H1 (cell line): ENCODE measurements around the gene TMEM238. TPM values are rescaled to one million over a fixed set of nuclear protein-coding genes. Genes with fewer than 3 reads are reported as not detected.

ENCODE experiments used
- CTCF ChIA-PET: fragments of 300-600 bp; sonication (Branson Sonifier 250); formaldehyde crosslinking; loops from one replicate; lab custom pipeline; 2021; ENCODE audit not compliant: partially characterized antibody; lab: Charles Lee
- POLR2A ChIA-PET: fragments of 300-600 bp; sonication (Branson Sonifier 250); formaldehyde crosslinking; loops from one replicate; lab custom pipeline; 2021; ENCODE audit warnings: inconsistent platforms; ENCODE audit not compliant: partially characterized antibody; lab: Charles Lee
- DNase-seq, 2 experiments: peaks; one replicate each; pipeline versions ENCODE4 v3.0.0 to v3.0.0-alpha.2; 2010 to 2022; ENCODE audit warnings: low spot score in 2 of 2, low read depth in 1 of 2, mixed read lengths in 1 of 2
- FAIRE-seq: peaks from 2 replicates; lab custom pipeline; 2011; peaks lifted over from hg19 to GRCh38; lab: Jason Lieb, UNC
- H2AFZ ChIP-seq: 2 replicates; pipeline ENCODE4 v1.8.1; 2012; ENCODE audit warnings: low read length, inconsistent platforms
- H2AK5ac ChIP-seq: 2 replicates; pipeline ENCODE4 v1.6.1; 2013; ENCODE audit warnings: low read depth, low read length
- H2BK120ac ChIP-seq: replicated peaks from 2 replicates; pipeline ENCODE3; 2013; ENCODE audit warnings: low read depth, low read length, inconsistent platforms
- H2BK12ac ChIP-seq: 2 replicates; pipeline ENCODE4 v1.6.1; 2013; ENCODE audit warnings: low read depth, low read length
- H2BK15ac ChIP-seq: 2 replicates; pipeline ENCODE4 v1.6.1; 2013; ENCODE audit warnings: low read length
- H2BK20ac ChIP-seq: 2 replicates; pipeline ENCODE4 v1.6.1; 2013; ENCODE audit warnings: low read length
- H2BK5ac ChIP-seq: 2 replicates; pipeline ENCODE4 v1.6.1; 2013; ENCODE audit warnings: low read depth, low read length
- H3K14ac ChIP-seq: 2 replicates; pipeline ENCODE4 v1.6.1; 2013; ENCODE audit warnings: inconsistent platforms; ENCODE audit not compliant: insufficient read length
- H3K18ac ChIP-seq: 2 replicates; pipeline ENCODE4 v1.6.1; 2013; ENCODE audit warnings: low read length; ENCODE audit errors: extremely low read depth
- H3K23ac ChIP-seq: 2 replicates; pipeline ENCODE4 v1.6.1; 2013; ENCODE audit warnings: inconsistent platforms; ENCODE audit not compliant: insufficient read length
- H3K23me2 ChIP-seq: 2 replicates; pipeline ENCODE4 v1.6.1; 2013; ENCODE audit warnings: low read depth, low read length
- H3K27ac ChIP-seq: 2 replicates; pipeline ENCODE4 v1.6.1; 2011; ENCODE audit warnings: low read depth, low read length, inconsistent platforms
- H3K27me3 ChIP-seq, 4 experiments: replicated peaks in 1 of 4; 1 replicate in 1 of 4; 2 replicates in 3 of 4; pipeline versions ENCODE4 v1.6.1 to v1.8.1; 2011 to 2013; ENCODE audit warnings: low read length in 3 of 4, mild to moderate bottlenecking in 3 of 4, inconsistent platforms in 2 of 4, mixed read lengths in 2 of 4, moderate library complexity in 1 of 4; ENCODE audit not compliant: control insufficient read depth in 3 of 4, insufficient read depth in 3 of 4; ENCODE audit errors: extremely low read depth in 1 of 4
- H3K36me3 ChIP-seq, 4 experiments: 2 replicates each; pipeline versions ENCODE4 v1.6.1 to v1.8.1; 2011 to 2013; ENCODE audit warnings: mild to moderate bottlenecking in 4 of 4, low read length in 3 of 4, moderate library complexity in 2 of 4, control low read depth in 1 of 4, inconsistent platforms in 1 of 4; ENCODE audit not compliant: insufficient read depth in 4 of 4, control insufficient read depth in 2 of 4
- H3K4ac ChIP-seq: replicated peaks from 2 replicates; pipeline ENCODE3; 2013; ENCODE audit warnings: low read length, low read depth, mixed read lengths, inconsistent platforms; ENCODE audit not compliant: insufficient read length
- H3K4me1 ChIP-seq, 4 experiments: replicated peaks in 1 of 4; 1 replicate in 1 of 4; 2 replicates in 3 of 4; pipeline versions ENCODE4 v1.6.1 to v1.8.1; 2011 to 2013; ENCODE audit warnings: low read length in 3 of 4, inconsistent platforms in 2 of 4, mixed read lengths in 1 of 4; ENCODE audit not compliant: insufficient read depth in 4 of 4, control insufficient read depth in 3 of 4
- H3K4me2 ChIP-seq, 2 experiments: 2 replicates each; pipeline versions ENCODE4 v1.6.1 to v1.8.1; 2011 to 2013; ENCODE audit warnings: low read depth in 2 of 2, low read length in 2 of 2, control low read depth in 1 of 2, inconsistent platforms in 1 of 2, mild to moderate bottlenecking in 1 of 2; ENCODE audit not compliant: insufficient read depth in 1 of 2
- H3K4me3 ChIP-seq, 4 experiments: fragments of 200-600, 300-600 bp in 1 of 4; sonication (generic), shearing (Covaris generic), sonication (Bioruptor Twin) in 1 of 4; 2 replicates each; pipeline versions ENCODE4 v1.5.1 to v1.8.1; 2011 to 2016; ENCODE audit warnings: low read length in 4 of 4, low read depth in 3 of 4, control low read depth in 2 of 4, inconsistent platforms in 2 of 4, mild to moderate bottlenecking in 2 of 4, mixed read lengths in 1 of 4, moderate library complexity in 1 of 4; ENCODE audit not compliant: insufficient read depth in 2 of 4; ENCODE audit errors: extremely low read depth in 1 of 4
- H3K56ac ChIP-seq: replicated peaks from 2 replicates; pipeline ENCODE3; 2013; ENCODE audit warnings: low read depth, mild to moderate bottlenecking, mixed read lengths, low read length, inconsistent platforms; ENCODE audit not compliant: insufficient read length
- H3K79me1 ChIP-seq: 2 replicates; pipeline ENCODE4 v1.6.1; 2013; ENCODE audit warnings: low read depth, low read length, control low read depth
- H3K79me2 ChIP-seq, 2 experiments: 2 replicates each; pipeline versions ENCODE4 v1.6.1 to v1.8.1; 2012 to 2013; ENCODE audit warnings: low read length in 2 of 2, mild to moderate bottlenecking in 2 of 2, inconsistent platforms in 1 of 2; ENCODE audit not compliant: insufficient read depth in 2 of 2, control insufficient read depth in 1 of 2
- H3K9ac ChIP-seq, 4 experiments: replicated peaks in 1 of 4; 1 replicate in 1 of 4; 2 replicates in 3 of 4; pipeline versions ENCODE4 v1.6.1 to v1.8.1; 2011 to 2013; ENCODE audit warnings: low read depth in 3 of 4, low read length in 3 of 4, control low read depth in 2 of 4, mild to moderate bottlenecking in 2 of 4, moderate library complexity in 2 of 4, inconsistent platforms in 1 of 4; ENCODE audit errors: extremely low read depth in 1 of 4
- H3K9me3 ChIP-seq, 2 experiments: 2 replicates each; pipeline versions ENCODE4 v1.6.1 to v1.8.1; 2012 to 2013; ENCODE audit warnings: mild to moderate bottlenecking in 2 of 2, moderate library complexity in 2 of 2, control low read depth in 1 of 2, inconsistent platforms in 1 of 2, low read depth in 1 of 2, low read length in 1 of 2, mixed read lengths in 1 of 2; ENCODE audit not compliant: insufficient read depth in 2 of 2
- H4K20me1 ChIP-seq, 2 experiments: replicated peaks in 1 of 2; 2 replicates each; pipeline versions ENCODE3 to v1.8.1; 2011 to 2013; ENCODE audit warnings: inconsistent platforms in 2 of 2, low read length in 2 of 2, mild to moderate bottlenecking in 1 of 2; ENCODE audit not compliant: insufficient read depth in 2 of 2, control insufficient read depth in 1 of 2
- H4K5ac ChIP-seq: 2 replicates; pipeline ENCODE4 v1.6.1; 2013; ENCODE audit warnings: low read length, low read depth, mixed read lengths, inconsistent platforms; ENCODE audit not compliant: insufficient read length
- H4K8ac ChIP-seq: 2 replicates; pipeline ENCODE4 v1.8.0; 2013; ENCODE audit warnings: mild to moderate bottlenecking, moderate library complexity, low read length, inconsistent platforms; ENCODE audit not compliant: insufficient read depth; ENCODE audit errors: extremely low read depth
- H4K91ac ChIP-seq: replicated peaks from 2 replicates; pipeline ENCODE3; 2013; ENCODE audit warnings: low read length, mixed read lengths, inconsistent platforms; ENCODE audit not compliant: insufficient read length
- CBX5 ChIP-seq: fragments of 300-800, 300-1000 bp; sonication (generic); IDR thresholded peaks from 2 replicates; pipeline ENCODE4 v1.7.1; 2016; ENCODE audit warnings: antibody characterized with exemption, low read length, low read depth
- CHD1 ChIP-seq: IDR thresholded peaks from 2 replicates; pipeline ENCODE4 v1.6.1; 2012; ENCODE audit warnings: low read depth, low read length, improper control_type of control experiment
- CTCF ChIP-seq, 3 experiments: IDR thresholded peaks; 1 replicate in 2 of 3; 2 replicates in 1 of 3; pipeline versions ENCODE4 v1.5.1 to v1.6.1; 2011; ENCODE audit warnings: low read length in 3 of 3, mild to moderate bottlenecking in 3 of 3, inconsistent platforms in 2 of 3, low read depth in 1 of 3, moderate library complexity in 1 of 3; ENCODE audit not compliant: insufficient read depth in 1 of 3; ENCODE audit errors: control extremely low read depth in 1 of 3
- POLR2A ChIP-seq, 2 experiments: IDR thresholded peaks; 1 replicate in 1 of 2; 2 replicates in 1 of 2; pipeline ENCODE4 v1.6.1; 2011; ENCODE audit warnings: low read depth in 2 of 2, low read length in 2 of 2, mild to moderate bottlenecking in 2 of 2; ENCODE audit errors: control extremely low read depth in 1 of 2
- POLR2AphosphoS5 ChIP-seq: IDR thresholded peaks from 2 replicates; pipeline ENCODE4 v1.6.1; 2011; ENCODE audit warnings: low read depth, low read length
- RNF2 ChIP-seq: fragments of 200-900, 300-1000 bp; sonication (generic); IDR thresholded peaks from 2 replicates; pipeline ENCODE4 v1.7.1; 2016; ENCODE audit warnings: borderline replicate concordance, low read depth, mild to moderate bottlenecking, antibody characterized with exemption, low read length; ENCODE audit not compliant: poor library complexity, severe bottlenecking; ENCODE audit errors: missing control alignments
- SP1 ChIP-seq: IDR thresholded peaks from 2 replicates; pipeline ENCODE4 v1.6.1; 2011; ENCODE audit warnings: low read depth, low read length
- SP4 ChIP-seq: IDR thresholded peaks from 2 replicates; pipeline ENCODE4 v1.6.1; 2012; ENCODE audit warnings: low read length, inconsistent platforms
- TAF7 ChIP-seq: optimal IDR thresholded peaks from 2 replicates; pipeline ENCODE3; 2011; ENCODE audit warnings: low read depth, mild to moderate bottlenecking, inconsistent platforms, low read length, moderate library complexity, borderline replicate concordance
- WGBS, 2 experiments: shearing (Covaris generic) in 1 of 2; methylation state at CpG; one replicate each; pipeline versions ENCODE4 v1.1.6 to v1.1.7; 2013 to 2015; ENCODE audit warnings: low lambda C conversion rate in 2 of 2, mixed read lengths in 2 of 2, inconsistent platforms in 1 of 2, low coverage in 1 of 2, missing lambda C conversion rate in 1 of 2; ENCODE audit not compliant: insufficient replicate concordance in 2 of 2, insufficient coverage in 1 of 2, insufficient read length in 1 of 2; ENCODE audit errors: extremely low coverage in 1 of 2, missing lambda C conversion rate in 1 of 2; 5-methylcytosine and 5-hydroxymethylcytosine counted together
- polyA plus RNA-seq, 7 experiments: library from polyadenylated mRNA; depleted of rRNA in 3 of 7; stranded (reverse) in 5 of 7; unstranded in 2 of 7; fragments of >200 nt in 5 of 7; fragments of 200-250 nt in 2 of 7; gene quantifications; 1 replicate in 5 of 7; 2 replicates in 1 of 7; 4 replicates in 1 of 7; pipeline versions ENCODE4 v1.2.1 to v1.2.3, GENCODE V29; 2011 to 2013; ENCODE audit warnings: missing spikeins in 2 of 7, mixed read lengths in 2 of 7
- total RNA-seq: library from RNA; stranded (reverse); fragmentation: NEBNext Ultra II Directional; extraction: Animal tissue kit (Norgen Biotek cat#: 25700); gene quantifications from 2 replicates; pipeline ENCODE4 v1.2.1, GENCODE V29; 2021

The TMEM238 gene
- total and polyA plus RNA-seq, 2 of the 8 experiments (the other 6 are each of a cell fraction or from before 2014, with no cell fraction given): 0.53 to 3.8 TPM

- Histone ChIP-seq H3K9me3 (no peaks in the 10 kb centered on the region), H3K27ac (peak overlapping the region; percentile 3; the same call in 1 of the 2 replicates), H3K27me3 (no peaks in the 10 kb centered on the region), H3K9ac (no peak overlapping the region), H3K56ac (no peak overlapping the region), H3K18ac (no peak overlapping the region), H3K14ac (no peak overlapping the region), H4K8ac (no peak overlapping the region), H2AK5ac (no peak overlapping the region), H2BK5ac (peak overlapping the region; percentile 49; the same call in 1 of the 2 replicates), H4K91ac (no peak overlapping the region), H3K79me2 (peaks cover 0 to 14% of the 10 kb centered on the region in 2 experiments; a peak in 2 of 4 replicates), H3K23me2 (no peaks in the 10 kb centered on the region; the same call in 1 of the 2 replicates), H3K4me2 (no peak overlapping the region), H4K5ac (no peak overlapping the region), H3K23ac (no peak overlapping the region), H3K79me1 (peaks cover under 1% of the 10 kb centered on the region), H3K4me3 (no peak overlapping the region), H2BK12ac (no peak overlapping the region), H2BK20ac (no peak overlapping the region), H2BK120ac (no peak overlapping the region), H3K36me3 (peaks cover 23 to 50% (median 39%) of the 10 kb centered on the region in 4 experiments), H3K4ac (no peak overlapping the region), H2BK15ac (no peak overlapping the region), H2AFZ (no peak overlapping the region), H3K4me1 (peaks cover 0 to under 1% (median under 1%) of the 10 kb centered on the region in 4 experiments; a peak in 2 of 7 replicates), H4K20me1 (peaks cover 25 to 29% of the 10 kb centered on the region in 2 experiments)
- no peak for DNase-seq
- no peak for FAIRE-seq
- ChIA-PET CTCF (interaction anchor here (0.9 to 5.6 kb wide), 5 partner anchors 11 to 99 kb away, joined by 3 to 39 read pairs (median 6); partner anchors contain the start of gene TMEM238), POLR2A (interaction anchor here (0.6 to 34.6 kb wide), 18 partner anchors 6 to 282 kb away, joined by 3 to 874 read pairs (median 4); partner anchors contain the start of genes IL11, RPL28, TMEM190 and TMEM238)
- WGBS, 2 experiments: 86% methylated on average over 14 of the region's 14 CpGs; no CpG with 5 or more reads in 1 of the 2 experiments
- TF ChIP-seq CHD1 (no peak), TAF7 (peak; percentile 22), RNF2 (no peak), SP1 (no peak), CBX5 (no peak), CTCF (IDR thresholded peaks at IDR 0.05; ENCODE audit: control extremely low read depth in 1 of 3, insufficient read depth in 1 of 3, low read depth in 1 of 3, low read length in 3 of 3) (no peak), POLR2A (IDR thresholded peaks at IDR 0.05; ENCODE audit: control extremely low read depth in 1 of 2, low read depth in 2 of 2, low read length in 2 of 2) (peak in 1 of 2 experiments; percentile 45; a peak in 1 of 3 replicates), POLR2AphosphoS5 (peak; percentile 61), SP4 (no peak)
Observed at GRCh38 chr19:55400281-55401087, 16.4 kb upstream of the TMEM238 start.
